A673 (cell line): ENCODE results near the gene PNMT. TPM values are rescaled to one million over a fixed set of nuclear protein-coding genes. Genes with fewer than 3 reads are reported as not detected.

Source experiments
- BruUV-seq: library from RNA; stranded (reverse); fragments of 400-500 nt; replicated peaks from 2 replicates; lab custom pipeline; 2021; lab: Mats Ljungman, UMichigan
- CTCF ChIA-PET: fragments of 300-600 bp; sonication (Branson Sonifier 250); formaldehyde crosslinking; loops from one replicate; lab custom pipeline; 2022; ENCODE audit warnings: antibody characterized with exemption; lab: Charles Lee
- POLR2A ChIA-PET: fragments of 300-600 bp; sonication (Branson Sonifier 250); formaldehyde crosslinking; loops from one replicate; lab custom pipeline; 2022; ENCODE audit warnings: antibody characterized with exemption; ENCODE audit not compliant: low non-redundant PET; lab: Charles Lee
- DNase-seq: peaks from one replicate; pipeline ENCODE4 v3.0.0-alpha.2; 2015; ENCODE audit warnings: low spot score
- H3K27ac ChIP-seq: fragments of 200-600 bp; sonication (generic); 2 replicates; pipeline ENCODE4 v1.5.1; 2016; ENCODE audit warnings: mixed run types, low read depth, mild to moderate bottlenecking, mixed read lengths, antibody characterized with exemption, low read length; ENCODE audit not compliant: poor library complexity, severe bottlenecking
- H3K27me3 ChIP-seq: fragments of 200-600 bp; sonication (generic); replicated peaks from 2 replicates; pipeline ENCODE4 v1.6.1; 2017; ENCODE audit warnings: mixed run types, low read depth, mild to moderate bottlenecking, mixed read lengths, antibody characterized with exemption, low read length; ENCODE audit not compliant: insufficient read depth, poor library complexity
- H3K36me3 ChIP-seq: fragments of 200-600 bp; sonication (generic); 2 replicates; pipeline ENCODE4 v1.6.1; 2016; ENCODE audit warnings: mixed run types, mild to moderate bottlenecking, mixed read lengths, antibody characterized with exemption, low read length; ENCODE audit not compliant: insufficient read depth, poor library complexity, severe bottlenecking
- H3K4me1 ChIP-seq: fragments of 200-600 bp; sonication (generic); 2 replicates; pipeline ENCODE4 v1.6.1; 2017; ENCODE audit warnings: mixed run types, mild to moderate bottlenecking, mixed read lengths, antibody characterized with exemption, low read length; ENCODE audit not compliant: insufficient read depth, poor library complexity, severe bottlenecking
- H3K4me3 ChIP-seq: fragments of 200-600 bp; sonication (generic); 2 replicates; pipeline ENCODE4 v1.5.1; 2016; ENCODE audit warnings: low read depth, mixed run types, mild to moderate bottlenecking, mixed read lengths, low read length; ENCODE audit not compliant: poor library complexity, severe bottlenecking
- H3K9me3 ChIP-seq: fragments of 200-600 bp; sonication (generic); 2 replicates; pipeline ENCODE4 v1.6.1; 2016; ENCODE audit warnings: mixed run types, low read depth, mild to moderate bottlenecking, mixed read lengths, antibody characterized with exemption, low read length; ENCODE audit not compliant: poor library complexity, severe bottlenecking
- EZH2 ChIP-seq: fragments of 200-600 bp; sonication (generic); IDR thresholded peaks from 2 replicates; pipeline ENCODE4 v1.6.1; 2017; ENCODE audit warnings: borderline replicate concordance, low read depth, mild to moderate bottlenecking, mixed read lengths, antibody characterized with exemption, low read length; ENCODE audit not compliant: poor library complexity, severe bottlenecking
- intact Hi-C: fragments of 100-400 bp; cut with micrococcal nuclease; formaldehyde crosslinking; loops from one replicate; pipeline ENCODE4 v1.10.0; 2022; ENCODE audit not compliant: unreplicated experiment
- total RNA-seq: library from RNA; stranded (reverse); gene quantifications from 2 replicates; pipeline ENCODE4 v1.2.3, GENCODE V29; 2021
- TF ChIP-seq, protein P1 (sequence below): fragments of 300-800, 200-600 bp; sonication (generic); conservative IDR thresholded peaks from 2 replicates; pipeline ENCODE4 v1.5.1; 2017; ENCODE audit warnings: low read depth, mild to moderate bottlenecking, antibody characterized with exemption, low read length, moderate library complexity, mixed read lengths

Gene PNMT
- total RNA-seq, 1 experiment from 2014 or later = not detected

GRCh38 chr17:39631403-39631802, 36.9 kb upstream of the PNMT start:
- intact Hi-C loops = no loop called here
- Histone ChIP-seq H3K36me3 (no peaks in the 10 kb centered on the region), H3K4me3 (no peak overlapping the region), H3K9me3 (no peaks in the 10 kb centered on the region), H3K4me1 (peaks cover 3% of the 10 kb centered on the region), H3K27ac (no peak overlapping the region), H3K27me3 (no peaks in the 10 kb centered on the region)
- ChIA-PET POLR2A (interaction anchor here (0.7 kb wide), 1 partner anchor 370 kb away, joined by 4 read pairs; no protein-coding TSS in a partner anchor), CTCF (interaction anchor here (1.3 kb wide), 1 partner anchor 10 kb away, joined by 6 read pairs; no protein-coding TSS in a partner anchor)
- no peak for TF ChIP-seq EZH2
- TF ChIP-seq, protein P1, sequence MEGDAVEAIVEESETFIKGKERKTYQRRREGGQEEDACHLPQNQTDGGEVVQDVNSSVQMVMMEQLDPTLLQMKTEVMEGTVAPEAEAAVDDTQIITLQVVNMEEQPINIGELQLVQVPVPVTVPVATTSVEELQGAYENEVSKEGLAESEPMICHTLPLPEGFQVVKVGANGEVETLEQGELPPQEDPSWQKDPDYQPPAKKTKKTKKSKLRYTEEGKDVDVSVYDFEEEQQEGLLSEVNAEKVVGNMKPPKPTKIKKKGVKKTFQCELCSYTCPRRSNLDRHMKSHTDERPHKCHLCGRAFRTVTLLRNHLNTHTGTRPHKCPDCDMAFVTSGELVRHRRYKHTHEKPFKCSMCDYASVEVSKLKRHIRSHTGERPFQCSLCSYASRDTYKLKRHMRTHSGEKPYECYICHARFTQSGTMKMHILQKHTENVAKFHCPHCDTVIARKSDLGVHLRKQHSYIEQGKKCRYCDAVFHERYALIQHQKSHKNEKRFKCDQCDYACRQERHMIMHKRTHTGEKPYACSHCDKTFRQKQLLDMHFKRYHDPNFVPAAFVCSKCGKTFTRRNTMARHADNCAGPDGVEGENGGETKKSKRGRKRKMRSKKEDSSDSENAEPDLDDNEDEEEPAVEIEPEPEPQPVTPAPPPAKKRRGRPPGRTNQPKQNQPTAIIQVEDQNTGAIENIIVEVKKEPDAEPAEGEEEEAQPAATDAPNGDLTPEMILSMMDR = no peak
- DNase-seq = no peak
- no TSS peak for BruUV-seq

DNA sequence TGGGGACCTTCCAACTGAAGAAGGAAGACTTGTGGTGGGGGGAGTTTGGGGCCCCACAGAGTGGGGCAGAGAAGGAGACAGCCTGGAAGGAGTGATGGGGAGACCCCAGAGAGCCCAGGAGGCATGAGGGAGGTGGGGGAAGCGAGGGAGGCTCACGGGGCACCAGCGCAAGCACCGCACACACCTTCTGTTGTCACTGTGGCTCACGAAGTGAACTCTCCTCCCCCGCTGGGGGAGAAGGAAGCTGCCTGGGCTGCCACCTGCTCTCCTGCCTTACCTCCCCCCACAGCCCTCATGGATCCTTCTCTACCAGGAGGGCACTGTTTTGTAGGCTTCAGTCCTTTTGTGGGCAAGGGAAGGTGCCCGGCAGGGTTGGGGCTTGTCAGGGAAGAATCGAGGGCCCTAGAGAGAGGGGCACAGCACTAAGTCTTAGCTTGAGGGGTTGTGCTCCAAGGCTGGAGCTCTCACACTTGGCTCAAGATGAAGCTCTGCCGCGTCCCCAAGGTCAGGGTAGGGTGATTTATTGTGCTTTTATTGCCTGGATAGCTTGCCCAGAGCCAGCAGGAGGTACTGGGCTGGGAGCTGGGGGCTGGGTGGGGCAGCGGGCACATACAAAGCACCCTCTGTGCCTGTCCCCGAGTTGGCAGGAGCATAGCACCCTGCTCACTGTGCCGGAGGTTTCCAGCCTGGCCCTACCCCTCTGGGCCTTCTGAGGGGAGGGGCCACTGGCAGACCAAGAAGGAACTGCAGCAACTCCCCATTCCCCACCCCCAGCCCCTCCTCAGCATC, 35.9 kb upstream of the PNMT start:
- DNase-seq = no peak
- TF ChIP-seq, protein P1 = no peak
- TF ChIP-seq EZH2 = no peak
- ChIA-PET CTCF (interaction anchor here (1.0 to 1.8 kb wide), 2 partner anchors 9 to 11 kb away, joined by 4 to 8 read pairs; no protein-coding TSS in a partner anchor), POLR2A (no interaction called here)
- Histone ChIP-seq H3K27ac (no peak overlapping the region), H3K4me1 (peaks cover 6% of the 10 kb centered on the region), H3K4me3 (no peak overlapping the region), H3K36me3 (no peaks in the 10 kb centered on the region), H3K27me3 (no peaks in the 10 kb centered on the region), H3K9me3 (no peaks in the 10 kb centered on the region)
- no TSS peak for BruUV-seq
- intact Hi-C loops = no loop called here

DNA sequence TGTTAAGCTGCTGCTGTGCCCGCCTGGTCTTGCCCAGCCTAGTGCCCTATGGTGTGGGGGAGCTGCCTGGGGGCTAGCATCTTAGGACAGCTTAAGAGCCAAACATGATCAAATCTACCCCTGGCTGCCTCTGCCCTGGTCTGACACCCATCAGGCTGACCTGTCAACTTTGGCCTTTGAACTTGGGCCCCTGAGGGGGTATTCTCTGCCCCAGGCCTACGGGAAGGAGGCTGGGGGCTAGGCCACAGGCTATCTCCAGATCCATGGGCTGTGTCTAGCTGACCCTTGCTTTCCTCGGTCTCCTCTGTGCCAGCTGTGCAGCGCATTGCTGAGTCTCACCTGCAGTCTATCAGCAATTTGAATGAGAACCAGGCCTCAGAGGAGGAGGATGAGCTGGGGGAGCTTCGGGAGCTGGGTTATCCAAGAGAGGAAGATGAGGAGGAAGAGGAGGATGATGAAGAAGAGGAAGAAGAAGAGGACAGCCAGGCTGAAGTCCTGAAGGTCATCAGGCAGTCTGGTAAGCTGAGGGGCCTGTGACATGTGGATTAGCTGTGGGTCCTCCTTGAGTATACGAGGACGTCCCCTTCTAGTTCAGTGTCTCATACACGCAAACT, 34.6 kb upstream of the PNMT start:
- H3K4me1 ChIP-seq = peaks cover 6% of the 10 kb centered on the region
- no TSS peak for BruUV-seq
- no peak for TF ChIP-seq EZH2
- TF ChIP-seq, protein P1 = no peak
- no peak overlapping the region for H3K27ac ChIP-seq
- ChIA-PET CTCF (interaction anchor here (0.6 to 1.8 kb wide), 2 partner anchors 10 to 11 kb away, joined by 3 to 8 read pairs; no protein-coding TSS in a partner anchor), POLR2A (no interaction called here)
- DNase-seq = no peak
- H3K4me3 ChIP-seq = no peak overlapping the region
- no peaks in the 10 kb centered on the region for H3K27me3 ChIP-seq
- H3K36me3 ChIP-seq = no peaks in the 10 kb centered on the region
- intact Hi-C loops = no loop called here
- H3K9me3 ChIP-seq = no peaks in the 10 kb centered on the region
